ENCODE measurements around the gene NHP2. TPM values are rescaled to one million over a fixed set of nuclear protein-coding genes. Genes with fewer than 3 reads are reported as not detected.

The NHP2 gene
- total RNA-seq, 4 donors from 2014 or later, result 157 to 261 (median 241) TPM

GRCh38 chr5:178194026-178194425 is 40.3 kb upstream of the NHP2 start:
- in situ Hi-C loops (cut with MboI; ENCODE audit: low sequenced_read_pairs in 4 of 4), result no loop called here
- TF ChIP-seq POLR2A (IDR thresholded peaks at IDR 0.05) (no peak), CTCF (IDR thresholded peaks at IDR 0.05 in 4 of 5, conservative IDR thresholded peaks at IDR 0.05 in 1 of 5) (no peak)
- no peak for ATAC-seq

GRCh38 chr5:178193251-178193809 is 39.6 kb upstream of the NHP2 start:
- ATAC-seq (no peak), DNase-seq (no peak)
- no peak for TF ChIP-seq CTCF (IDR thresholded peaks at IDR 0.05 in 4 of 5, conservative IDR thresholded peaks at IDR 0.05 in 1 of 5)
- TF ChIP-seq POLR2A (IDR thresholded peaks at IDR 0.05), result no peak
- in situ Hi-C loops (cut with MboI; ENCODE audit: low sequenced_read_pairs in 4 of 4) (no loop called here), intact Hi-C loops (cut with DNase I; ENCODE audit: low total_unique reads) (no loop called here)
- no peak overlapping the region for H3K27ac ChIP-seq
- H3K4me1 ChIP-seq, result no peaks in the 10 kb centered on the region
- no peaks in the 10 kb centered on the region for H3K9me3 ChIP-seq
- no peaks in the 10 kb centered on the region for H3K36me3 ChIP-seq
- H3K4me3 ChIP-seq, result no peak overlapping the region
- H3K27me3 ChIP-seq, result no peaks in the 10 kb centered on the region

More at GRCh38 chr5:178194026-178194425, 40.3 kb upstream of the NHP2 start:
- Histone ChIP-seq H3K9me3 (no peaks in the 10 kb centered on the region), H3K27me3 (no peaks in the 10 kb centered on the region), H3K4me1 (no peaks in the 10 kb centered on the region), H3K36me3 (no peaks in the 10 kb centered on the region), H3K4me3 (no peak overlapping the region), H3K27ac (no peak overlapping the region)
- intact Hi-C loops (cut with DNase I; ENCODE audit: low total_unique reads), result no loop called here
- DNase-seq, result no peak

- no peak for ATAC-seq
- TF ChIP-seq CTCF (IDR thresholded peaks at IDR 0.05 in 4 of 5, conservative IDR thresholded peaks at IDR 0.05 in 1 of 5) (no peak), POLR2A (IDR thresholded peaks at IDR 0.05) (no peak)
- Histone ChIP-seq H3K36me3 (no peaks in the 10 kb centered on the region), H3K27ac (no peak overlapping the region), H3K4me3 (no peak overlapping the region), H3K4me1 (no peaks in the 10 kb centered on the region), H3K27me3 (no peaks in the 10 kb centered on the region), H3K9me3 (no peaks in the 10 kb centered on the region)
- in situ Hi-C loops (cut with MboI; ENCODE audit: low sequenced_read_pairs in 4 of 4), result no loop called here
- DNase-seq, result no peak
- intact Hi-C loops (cut with DNase I; ENCODE audit: low total_unique reads), result no loop called here
Observed at GRCh38 chr5:178192787-178193186, 39.1 kb upstream of the NHP2 start.

GRCh38 chr5:178192244-178192643 is 38.6 kb upstream of the NHP2 start:
- in situ Hi-C loops (cut with MboI; ENCODE audit: low sequenced_read_pairs in 4 of 4) (no loop called here), intact Hi-C loops (cut with DNase I; ENCODE audit: low total_unique reads) (no loop called here)
- TF ChIP-seq CTCF (IDR thresholded peaks at IDR 0.05 in 4 of 5, conservative IDR thresholded peaks at IDR 0.05 in 1 of 5) (no peak), POLR2A (IDR thresholded peaks at IDR 0.05) (no peak)
- DNase-seq (no peak), ATAC-seq (peak; percentile 64 to 77)
- Histone ChIP-seq H3K36me3 (no peaks in the 10 kb centered on the region), H3K4me1 (no peaks in the 10 kb centered on the region), H3K27me3 (no peaks in the 10 kb centered on the region), H3K27ac (no peak overlapping the region), H3K9me3 (no peaks in the 10 kb centered on the region), H3K4me3 (no peak overlapping the region)

GRCh38 chr5:178191661-178192060 is 38.0 kb upstream of the NHP2 start:
- Histone ChIP-seq H3K27me3 (no peaks in the 10 kb centered on the region), H3K36me3 (no peaks in the 10 kb centered on the region), H3K4me1 (no peaks in the 10 kb centered on the region), H3K27ac (no peak overlapping the region), H3K4me3 (no peak overlapping the region), H3K9me3 (no peaks in the 10 kb centered on the region)
- ATAC-seq, result no peak
- intact Hi-C loops (cut with DNase I; ENCODE audit: low total_unique reads) (no loop called here), in situ Hi-C loops (cut with MboI; ENCODE audit: low sequenced_read_pairs in 4 of 4) (no loop called here)
- DNase-seq, result no peak
- TF ChIP-seq POLR2A (IDR thresholded peaks at IDR 0.05) (no peak), CTCF (IDR thresholded peaks at IDR 0.05 in 4 of 5, conservative IDR thresholded peaks at IDR 0.05 in 1 of 5) (no peak)
